ENCODE results near the gene PTGES2. TPM values are rescaled to one million over a fixed set of nuclear protein-coding genes. Genes with fewer than 3 reads are reported as not detected.

Gene PTGES2
- total and polyA plus RNA-seq, 9 of the 15 experiments (the other 6 are each of a cell fraction or from before 2014, with no cell fraction given): 2.4 to 196 (median 90.1) TPM

DNA sequence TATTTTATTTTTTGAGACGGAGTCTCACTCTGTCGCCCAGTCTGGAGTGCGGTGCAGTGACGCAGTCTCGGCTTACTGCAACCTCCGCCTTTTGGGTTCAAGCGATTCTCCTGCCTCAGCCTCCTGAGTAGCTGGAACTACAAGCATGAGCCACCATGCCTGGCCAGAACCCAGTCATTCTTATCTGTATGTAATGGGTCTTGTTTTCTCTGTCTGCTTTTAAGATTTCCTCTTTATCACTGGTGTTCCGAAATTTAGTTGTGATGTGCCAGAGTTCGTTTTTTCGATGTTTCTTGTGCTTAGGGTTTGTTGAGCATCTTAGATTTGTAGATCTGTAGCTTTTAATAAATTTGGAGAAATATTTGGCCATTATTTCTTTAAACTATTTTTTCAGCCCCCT is 40.3 kb downstream of the PTGES2 start:
- H3K27ac ChIP-seq (ENCODE audit: extremely low read depth, low read depth, low read length): peak overlapping the region; percentile 27; the same call in 1 of the 3 replicates
- peaks cover 95% of the 10 kb centered on the region for H3K79me2 ChIP-seq (ENCODE audit: control insufficient read depth, insufficient read depth, low read length)
- 54% methylated on average over 10 of the region's 10 CpGs for WGBS (ENCODE audit: insufficient coverage, low coverage, missing lambda C conversion rate)
- ATAC-seq (peak; percentile 12; the same call in 1 of the 3 replicates), DNase-seq (ENCODE audit: extremely low read depth in 1 of 4, low spot score in 3 of 4) (no peak), FAIRE-seq (no peak)
- CTCF ChIA-PET (ENCODE audit: low intra/inter-chr PET ratio): interaction anchor here (1.1 kb wide), 1 partner anchor 144 kb away, joined by 4 read pairs; no protein-coding TSS in a partner anchor
- H3K9me3 ChIP-seq (replicated peaks; ENCODE audit: control insufficient read depth, insufficient read depth, low read depth, low read length): no peaks in the 10 kb centered on the region
- H3K36me3 ChIP-seq (ENCODE audit: control insufficient read depth, insufficient read depth, low read length): peaks cover 75% of the 10 kb centered on the region
- no peak overlapping the region for H2AFZ ChIP-seq (ENCODE audit: low read depth, low read length)
- H3K9ac ChIP-seq (ENCODE audit: insufficient read depth in 1 of 2, low read depth in 2 of 2, low read length in 2 of 2): no peak overlapping the region
- 0 out of 2 replicates have a peak overlapping the region, but pooled peaks have one; percentile 2 for H3K4me2 ChIP-seq (ENCODE audit: insufficient read depth, low read length)
- H3K4me3 ChIP-seq: no peak overlapping the region
- H3K4me1 ChIP-seq (replicated peaks in 1 of 2; ENCODE audit: control insufficient read depth in 2 of 2, insufficient read depth in 2 of 2, low read length in 2 of 2): peaks cover 54 to 55% of the 10 kb centered on the region in 2 experiments
- H3K27me3 ChIP-seq (ENCODE audit: control insufficient read depth in 2 of 2, insufficient read depth in 2 of 2, low read length in 2 of 2): no peaks in the 10 kb centered on the region
- POLR2A ChIA-PET: interaction anchor here (0.6 to 3.2 kb wide), 7 partner anchors 9 to 31 kb away, joined by 3 to 13 read pairs (median 3); partner anchors contain the start of gene SLC25A25
- BruUV-seq (replicated peaks): no TSS peak
- in situ Hi-C loops (cut with MboI): no loop called here
- intact Hi-C loops (cut with micrococcal nuclease): no loop called here
- no peaks in the 10 kb centered on the region for H3K9me1 ChIP-seq (ENCODE audit: control insufficient read depth, insufficient read depth, low read length)
- no peaks in the 10 kb centered on the region for H4K20me1 ChIP-seq (replicated peaks; ENCODE audit: control insufficient read depth, insufficient read depth, low read length)
- TF ChIP-seq ARID1B (IDR thresholded peaks at IDR 0.05) (peak; percentile 49; the same call in 1 of the 2 replicates), ZNF121 (CRISPR knock-in tag; conservative IDR thresholded peaks at IDR 0.05) (peak; percentile 14), HDAC2 (IDR thresholded peaks at IDR 0.05) (0 out of 2 replicates have a peak, but pooled peaks have one; percentile 18), RCOR1 (IDR thresholded peaks at IDR 0.05; ENCODE audit: borderline replicate concordance in 1 of 2, low read depth in 2 of 2, low read length in 2 of 2) (0 out of 4 replicates have a peak, but pooled peaks of 1 of the 2 experiments have one; percentile 18), E2F4 (CRISPR knock-in tag; IDR thresholded peaks at IDR 0.05; ENCODE audit: low read depth) (no peak), RREB1 (CRISPR knock-in tag; IDR thresholded peaks at IDR 0.05) (no peak), DPF2 (IDR thresholded peaks at IDR 0.05) (peak; percentile 39; the same call in 1 of the 2 replicates), BCOR (IDR thresholded peaks at IDR 0.05) (0 out of 2 replicates have a peak, but pooled peaks have one; percentile 22)
